HG02571 (cell line): ENCODE data around the gene MMP20.
A peak's percentile ranks its signal among the peaks of the same experiment; 100 is the strongest.

Experiments
- ATAC-seq: cut with Tn5 transposase; IDR thresholded peaks from one replicate; pipeline ENCODE4 v1.9.1; 2021; ENCODE audit warnings: mild to moderate bottlenecking, moderate library complexity; ENCODE audit not compliant: unreplicated experiment

The MMP20 gene

DNA sequence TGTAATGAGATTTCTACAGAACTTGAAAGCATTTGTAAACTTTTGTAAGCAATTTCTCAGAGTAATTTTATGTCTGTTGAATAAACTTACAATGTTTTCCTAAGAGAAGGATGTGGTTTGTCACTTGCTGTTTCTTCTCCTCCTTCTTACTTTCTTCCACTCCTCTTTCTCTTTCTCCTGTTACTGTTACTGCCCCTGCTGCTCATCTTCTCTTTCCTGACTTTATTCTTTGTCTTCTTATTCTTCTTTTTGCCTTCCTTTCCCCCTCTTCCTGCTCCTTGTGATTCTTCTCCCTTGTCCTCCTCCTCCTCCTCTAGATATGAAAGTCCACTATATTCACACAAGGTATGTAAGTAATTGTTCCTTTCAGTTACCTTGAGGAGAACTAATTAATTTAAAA lies 63.5 kb downstream of the MMP20 start:
- no peak for ATAC-seq

- peak; percentile 73 for ATAC-seq
Measured at GRCh38 chr11:102560555-102561011, 64.5 kb downstream of the MMP20 start.

- peak; percentile 31 for ATAC-seq
Measured at GRCh38 chr11:102559839-102560238, 65.3 kb downstream of the MMP20 start.

DNA sequence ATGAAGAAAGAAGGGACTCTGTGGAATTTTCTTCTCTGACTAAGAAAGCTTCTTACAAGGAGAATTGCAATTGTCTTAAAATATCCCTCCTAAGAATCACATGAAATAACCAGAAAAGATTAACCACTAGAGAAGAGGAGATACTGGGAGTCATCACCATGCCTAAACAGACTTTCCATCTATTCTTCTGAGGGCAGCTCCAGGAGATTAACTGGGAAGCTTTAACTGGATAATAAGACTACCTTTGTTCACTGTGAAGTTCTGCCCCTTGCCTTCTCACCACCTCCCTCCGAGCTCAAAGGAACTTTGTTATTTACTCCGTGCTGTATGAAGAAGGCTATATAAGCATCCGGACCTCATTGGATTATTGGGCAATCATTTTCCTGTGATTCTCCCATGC lies 70.0 kb downstream of the MMP20 start:
- no peak for ATAC-seq

- peak; percentile 62 for ATAC-seq
Measured at GRCh38 chr11:102553835-102554282, 71.3 kb downstream of the MMP20 start.

- ATAC-seq, result no peak
Measured at GRCh38 chr11:102552447-102553194, 72.5 kb downstream of the MMP20 start.

DNA sequence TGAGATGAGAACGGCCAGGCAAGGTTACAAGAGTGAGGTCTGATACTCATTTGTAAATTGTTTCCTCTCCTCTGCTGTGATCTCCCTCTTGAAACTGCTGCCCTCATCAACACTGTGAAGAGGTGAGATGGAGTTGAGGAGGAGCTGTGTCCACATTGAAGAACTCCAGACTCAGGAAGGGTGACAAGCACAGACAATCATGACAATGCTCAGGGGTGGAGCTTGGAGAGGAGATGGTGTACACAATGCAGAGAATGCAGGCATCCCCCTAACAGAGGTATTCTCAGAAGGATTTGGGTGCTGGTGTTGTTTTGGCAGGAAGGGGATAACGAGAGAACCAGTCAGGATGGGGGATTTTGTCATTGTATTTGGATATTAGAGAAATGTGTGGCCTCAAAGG lies 73.1 kb downstream of the MMP20 start:
- ATAC-seq, result no peak

GRCh38 chr11:102551169-102551781 lies 73.9 kb downstream of the MMP20 start:
- no peak for ATAC-seq

DNA sequence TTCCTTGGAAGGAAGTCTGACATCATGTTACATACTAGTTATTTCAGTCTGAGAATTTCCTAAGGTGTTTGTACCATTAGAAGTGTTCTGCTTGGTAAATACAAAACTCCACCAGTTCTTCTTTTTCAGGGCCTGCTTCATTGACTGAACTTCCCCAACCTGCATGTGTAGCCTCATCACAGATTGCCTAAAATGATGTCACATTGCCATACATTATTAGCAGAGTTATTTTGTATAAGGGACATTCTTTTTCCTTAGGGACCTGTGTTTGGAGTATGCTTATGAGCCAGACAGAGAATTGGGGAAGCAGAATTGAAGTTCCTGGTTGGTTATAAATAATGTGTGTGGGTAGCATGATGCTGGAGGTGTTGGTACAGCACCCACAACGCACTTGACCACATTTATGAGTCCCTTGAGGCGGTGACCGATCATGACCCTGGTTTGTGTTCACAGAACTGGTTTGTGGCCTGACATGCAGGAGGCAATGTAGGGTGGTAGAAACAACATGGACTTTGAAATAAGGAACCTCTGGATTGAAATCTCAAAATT lies 78.1 kb downstream of the MMP20 start:
- peak; percentile 60 for ATAC-seq

DNA sequence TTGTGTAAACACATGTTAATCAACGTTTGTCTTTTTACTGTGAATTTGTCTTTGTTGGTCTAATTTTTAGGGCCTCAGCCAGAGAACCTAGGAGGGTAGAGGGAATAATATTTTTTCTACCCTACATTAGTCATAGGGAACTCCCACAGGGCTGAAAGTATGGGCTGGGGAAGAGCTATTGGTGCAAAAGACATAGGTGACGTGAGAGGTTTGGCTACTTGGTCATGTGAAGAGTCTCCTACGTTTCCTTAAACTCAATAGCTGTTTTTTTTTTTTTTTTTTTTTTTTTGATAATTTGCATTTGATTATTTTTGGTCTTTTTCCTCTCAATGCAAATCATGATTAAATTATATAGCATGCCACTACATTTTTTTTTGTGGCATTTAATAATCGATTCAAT lies 78.7 kb downstream of the MMP20 start:
- ATAC-seq, result peak; percentile 49

DNA sequence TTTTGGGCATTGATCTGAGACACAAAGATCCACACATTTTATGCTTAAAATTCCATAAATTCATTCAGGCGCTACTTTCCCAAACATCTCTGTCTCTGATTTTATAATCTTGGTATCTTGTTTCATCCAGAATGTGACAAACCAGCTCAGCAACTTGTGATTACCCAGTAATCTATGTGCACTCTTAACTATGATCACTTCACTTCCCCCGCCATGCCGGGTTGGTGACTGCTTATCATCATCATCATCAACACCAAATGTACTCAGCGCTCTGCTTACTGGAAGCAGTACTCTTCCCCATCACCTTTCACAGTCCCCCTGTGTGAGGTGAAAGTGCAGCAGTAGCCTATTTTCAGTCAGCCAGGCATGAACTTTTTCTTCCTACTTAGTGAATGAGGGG lies 79.4 kb downstream of the MMP20 start:
- no peak for ATAC-seq

DNA sequence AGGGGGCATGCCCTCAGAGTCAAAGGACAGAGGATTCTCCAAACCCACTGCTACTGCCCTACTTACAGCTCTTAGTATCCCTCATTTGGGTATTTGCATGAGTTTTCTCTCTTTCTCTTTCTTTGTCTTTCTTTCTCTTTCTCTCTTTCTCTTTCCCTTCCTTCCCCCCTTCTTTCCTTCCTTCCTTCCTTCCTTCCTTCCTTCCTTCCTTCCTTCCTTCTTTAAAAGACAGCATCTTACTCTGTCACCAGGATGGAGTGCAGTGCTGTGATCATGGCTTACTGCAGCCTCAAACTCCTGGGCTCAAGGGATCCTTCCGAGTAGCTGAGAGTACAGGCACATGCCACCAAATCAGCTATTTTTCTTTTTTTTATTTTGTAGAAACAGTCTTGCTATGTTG lies 80.5 kb downstream of the MMP20 start:
- ATAC-seq, result no peak

DNA sequence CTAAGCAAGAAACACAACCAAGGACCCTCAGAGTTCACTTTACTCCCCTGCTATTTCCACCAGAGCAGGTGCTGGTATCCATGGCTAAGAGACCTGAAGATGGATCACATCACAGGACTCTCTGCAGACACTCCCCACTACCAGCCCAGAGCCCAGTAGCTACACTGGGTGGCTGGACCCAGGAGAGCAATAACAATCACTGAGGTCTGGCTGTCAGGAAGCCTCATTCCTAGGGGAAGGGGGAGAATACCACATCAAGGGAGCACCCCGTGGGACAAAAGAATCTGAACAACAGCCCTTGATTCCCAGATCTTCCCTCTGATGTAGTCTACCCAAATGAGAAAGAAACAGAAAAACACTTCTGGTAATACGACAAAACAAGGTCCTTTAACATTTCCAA lies 85.6 kb downstream of the MMP20 start:
- ATAC-seq, result no peak

GRCh38 chr11:102538932-102539331 lies 86.2 kb downstream of the MMP20 start:
- no peak for ATAC-seq

DNA sequence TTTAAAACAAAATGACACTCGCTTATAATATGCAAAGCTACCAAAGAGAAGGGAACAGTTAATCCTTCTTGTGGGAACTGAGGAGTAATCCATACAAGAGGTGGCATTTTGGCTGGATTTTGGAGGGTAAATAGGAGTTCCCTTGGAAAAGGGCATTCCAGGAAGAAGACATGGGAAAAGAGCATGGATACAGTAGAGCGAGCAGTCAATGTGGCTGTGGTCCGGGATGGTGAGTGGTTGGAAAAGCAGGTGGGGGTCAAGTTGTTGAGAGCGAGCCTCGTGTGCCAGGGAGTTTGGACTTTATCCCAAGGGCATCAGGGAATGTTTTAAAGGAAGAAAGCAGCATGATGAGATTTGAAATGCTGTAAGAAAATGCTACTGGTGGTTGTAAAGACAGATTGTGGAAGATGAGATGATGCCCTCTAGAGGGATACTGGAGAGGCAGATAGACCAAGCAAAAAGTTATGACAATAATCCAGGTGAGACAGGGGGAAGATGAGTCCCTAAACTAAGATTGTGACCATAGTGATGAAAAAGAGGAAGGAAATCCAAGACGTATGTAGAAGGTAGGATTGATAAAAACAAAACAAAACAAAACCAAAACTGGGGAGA lies 90.8 kb downstream of the MMP20 start:
- ATAC-seq, result no peak

GRCh38 chr11:102530558-102530957 lies 94.6 kb downstream of the MMP20 start, which contains the start of gene MMP7:
MMP7 (minus strand) TSS chr11:102530747; CDS start chr11:102530700, 47 bp downstream.
- ATAC-seq, result no peak

DNA sequence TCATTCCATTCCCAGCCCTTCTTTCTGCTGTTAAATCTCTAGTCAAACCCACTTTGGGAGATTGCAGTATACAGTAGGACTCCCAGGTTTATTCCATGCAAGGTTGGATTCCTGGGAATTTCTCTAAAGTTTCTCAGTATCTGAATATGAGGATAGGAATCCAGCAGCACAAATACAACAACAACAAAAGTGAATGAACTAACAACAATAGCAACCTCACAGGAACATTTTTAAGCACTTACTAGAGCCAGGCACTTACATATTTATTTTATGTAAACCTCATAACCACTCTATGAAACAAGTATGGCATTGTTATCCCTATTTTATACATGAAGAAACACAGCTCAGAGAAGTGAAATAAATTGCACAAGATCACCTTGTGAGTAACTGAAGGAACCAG lies 96.5 kb downstream of the MMP20 start:
- no peak for ATAC-seq

- ATAC-seq, result no peak
Measured at GRCh38 chr11:102527684-102528083, 97.4 kb downstream of the MMP20 start.

DNA sequence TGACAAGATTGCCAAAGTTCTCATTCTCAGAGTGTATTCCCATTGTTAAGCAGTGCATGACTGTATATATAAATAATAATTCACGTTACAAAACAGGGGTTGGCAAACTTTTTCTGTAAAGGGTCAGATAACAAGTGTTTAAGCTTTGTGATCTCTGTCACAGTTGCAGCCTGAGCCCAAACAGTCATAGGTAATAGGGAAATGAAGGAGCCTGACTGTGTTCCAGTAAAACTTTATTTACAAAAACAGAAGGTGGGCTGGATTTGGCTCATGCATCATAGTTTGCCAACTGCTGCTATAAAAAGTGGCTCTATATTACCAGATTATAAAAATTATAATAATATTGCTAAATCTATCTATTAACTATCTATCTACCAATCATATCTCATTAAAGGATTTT lies 98.1 kb downstream of the MMP20 start:
- no peak for ATAC-seq
